GM12873 (cell line): ENCODE results near the gene UPF3A.

Experiments used
- CTCF ChIP-seq: IDR thresholded peaks from 2 replicates; pipeline ENCODE4 v1.5.1; 2012; ENCODE audit warnings: low read depth, mild to moderate bottlenecking, moderate library complexity, low read length, control low read depth; ENCODE audit not compliant: insufficient read depth; ENCODE audit errors: missing control alignments

Gene UPF3A

GRCh38 chr13:114281351-114282040 lies at the start of gene UPF3A:
TSS of gene UPF3A (plus strand) at chr13:114281601. CDS start at chr13:114281640, 39 bp downstream.
- no peak for TF ChIP-seq CTCF

GRCh38 chr13:114231886-114232285 lies 49.5 kb upstream of the UPF3A start:
- no peak for TF ChIP-seq CTCF

GRCh38 chr13:114234266-114234644 lies 47.1 kb upstream of the UPF3A start:
- no peak for TF ChIP-seq CTCF

GRCh38 chr13:114234645-114235421 lies 46.6 kb upstream of the UPF3A start, which contains the start of gene CDC16:
TSS of gene CDC16 (plus strand) at chr13:114234897. CDS start at chr13:114235085, 188 bp downstream.
- no peak for TF ChIP-seq CTCF

GRCh38 chr13:114235697-114236096 lies 45.7 kb upstream of the UPF3A start:
- TF ChIP-seq CTCF: no peak

- no peak for TF ChIP-seq CTCF
Measured at GRCh38 chr13:114236227-114236626, 45.2 kb upstream of the UPF3A start.

- TF ChIP-seq CTCF: no peak
Measured at GRCh38 chr13:114237415-114238112, 43.8 kb upstream of the UPF3A start.
